ENCODE results near the gene RILP. TPM values are rescaled to one million over a fixed set of nuclear protein-coding genes. Genes with fewer than 3 reads are reported as not detected.

The RILP gene
- total and polyA plus RNA-seq, 2 of the 4 experiments (the other 2 are of a cell fraction): 3.9 to 6.0 TPM

DNA sequence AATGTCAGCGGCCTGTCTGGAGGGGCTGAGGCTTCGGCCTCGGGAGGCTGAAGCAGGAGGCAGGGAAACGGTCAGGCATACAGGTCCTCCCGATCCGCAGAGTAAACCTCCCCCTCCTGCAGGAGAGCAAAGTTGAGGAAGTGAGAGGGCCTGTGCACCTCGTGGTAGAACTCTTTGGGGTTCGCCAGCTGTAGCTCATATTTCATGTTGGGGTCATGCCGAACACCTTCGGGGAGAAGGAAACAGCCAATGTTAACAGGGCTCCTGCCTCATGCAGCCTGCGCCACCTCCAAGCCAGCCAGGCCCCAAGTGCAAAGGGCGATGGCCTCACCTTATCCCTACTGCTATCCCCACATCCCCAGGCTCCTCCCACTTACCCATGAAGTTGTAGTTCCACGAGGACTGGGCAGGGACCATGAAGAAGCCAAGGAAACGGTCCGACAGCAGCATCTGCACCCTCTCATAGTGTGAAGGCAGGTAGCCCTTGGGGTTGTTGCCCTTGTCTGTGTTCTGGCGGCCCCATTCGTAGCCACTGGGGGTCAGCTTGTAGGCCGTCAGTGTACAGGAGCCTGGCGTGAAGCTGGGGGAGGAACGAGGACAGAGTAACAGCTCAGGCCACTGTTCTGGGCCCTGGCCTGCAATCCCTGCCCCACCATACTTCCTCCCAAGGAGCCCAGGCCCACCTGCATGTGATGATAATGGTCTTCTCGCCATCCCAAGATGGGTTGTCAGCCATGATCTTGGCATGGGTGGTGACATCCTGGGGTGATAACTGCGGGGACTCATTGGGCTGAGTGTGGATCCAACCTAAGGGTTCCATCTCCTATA, 1.3 kb upstream of the RILP start:
- no peaks in the 10 kb centered on the region for H3K9me3 ChIP-seq (ENCODE audit: control insufficient read depth, insufficient read depth, low read length)
- H3K4ac ChIP-seq (ENCODE audit: low read depth, low read length): no peak overlapping the region
- H3K18ac ChIP-seq (ENCODE audit: low read depth, low read length): no peak overlapping the region
- 91% methylated on average over 8 of the region's 22 CpGs; no CpG with 5 or more reads in 1 of the 2 experiments for WGBS, 2 experiments (ENCODE audit: extremely low coverage in 2 of 2, insufficient read length in 1 of 2)
- no peak overlapping the region for H3K27ac ChIP-seq (ENCODE audit: insufficient read depth, low read length)
- no peak overlapping the region for H3K14ac ChIP-seq (replicated peaks; ENCODE audit: low read depth, low read length)
- H2BK120ac ChIP-seq (ENCODE audit: low read depth, low read length): no peak overlapping the region
- intact Hi-C loops (cut with micrococcal nuclease) (no loop called here), in situ Hi-C loops (cut with MboI; ENCODE audit: low sequenced_read_pairs) (loop anchor here (10.0 kb wide), 1 partner anchor 134 kb away; no protein-coding TSS in a partner anchor), dilution Hi-C loops (cut with HindIII; ENCODE audit: low sequenced_read_pairs, unreplicated experiment) (no loop called here)
- H4K8ac ChIP-seq (ENCODE audit: low read depth in 2 of 2, low read length in 2 of 2): no peak overlapping the region
- H3K4me3 ChIP-seq (ENCODE audit: insufficient read depth, low read depth, low read length): no peak overlapping the region
- ChIA-PET POLR2A (ENCODE audit: unreplicated experiment) (no interaction called here), CTCF (interaction anchor here (2.3 to 2.8 kb wide), 2 partner anchors 18 to 77 kb away, joined by 9 to 25 read pairs; no protein-coding TSS in a partner anchor)
- H3K4me2 ChIP-seq (ENCODE audit: low read depth, low read length): no peak overlapping the region
- DNase-seq (no peak), ATAC-seq (ENCODE audit: low read depth) (no peak)
- H4K91ac ChIP-seq (ENCODE audit: insufficient read depth, low read depth, low read length): no peak overlapping the region
- no peak overlapping the region for H2BK5ac ChIP-seq (ENCODE audit: low read depth, low read length, poor library complexity, severe bottlenecking)
- H4K5ac ChIP-seq (ENCODE audit: low read depth, low read length): no peak overlapping the region
- H2BK15ac ChIP-seq (ENCODE audit: low read depth, low read length): no peak overlapping the region
- peaks cover 8 to 12% of the 10 kb centered on the region in 2 experiments for H3K79me1 ChIP-seq (ENCODE audit: low read depth in 1 of 2, low read length in 2 of 2)
- H3K27me3 ChIP-seq (ENCODE audit: control insufficient read depth, insufficient read depth, low read length): no peaks in the 10 kb centered on the region
- peaks cover 14% of the 10 kb centered on the region for H3K9me1 ChIP-seq (ENCODE audit: insufficient read depth, low read length)
- no peak overlapping the region for H2BK20ac ChIP-seq (ENCODE audit: low read depth, low read length)
- H3K36me3 ChIP-seq (ENCODE audit: control insufficient read depth, insufficient read depth, low read length): peaks cover 48% of the 10 kb centered on the region
- peak overlapping the region; percentile 72 for H2AK9ac ChIP-seq (replicated peaks; ENCODE audit: low read depth, low read length, poor library complexity)
- BruUV-seq (replicated peaks): TSS peak; percentile 99
- peak overlapping the region; percentile 38 for H2AFZ ChIP-seq (replicated peaks; ENCODE audit: low read length, poor library complexity)
- 0 out of 2 replicates have a peak overlapping the region, but pooled peaks have one; percentile 20 for H3K23ac ChIP-seq (ENCODE audit: low read depth, low read length)
- H3K9ac ChIP-seq (ENCODE audit: low read depth, low read length): no peak overlapping the region
- TF ChIP-seq USF2 (IDR thresholded peaks at IDR 0.05; ENCODE audit: low read depth, low read length): no peak
- TF ChIP-seq RCOR1 (IDR thresholded peaks at IDR 0.05; ENCODE audit: insufficient replicate concordance, low read length): no peak
- TF ChIP-seq NFE2L2 (IDR thresholded peaks at IDR 0.05; ENCODE audit: low read depth, low read length): no peak
- no peak for TF ChIP-seq POLR2A (IDR thresholded peaks at IDR 0.05; ENCODE audit: low read depth, low read length)
- H3K56ac ChIP-seq (ENCODE audit: extremely low read depth, insufficient read depth, low read length): no peak overlapping the region
- H2AK5ac ChIP-seq (ENCODE audit: low read depth, low read length): no peak overlapping the region
- peaks cover 24% of the 10 kb centered on the region for H4K20me1 ChIP-seq (ENCODE audit: insufficient read depth, low read length)
- peaks cover 17% of the 10 kb centered on the region for H3K4me1 ChIP-seq (ENCODE audit: control insufficient read depth, insufficient read depth, low read length)

All from IMR-90 (cell line).